ENCODE measurements around the gene SRPK2. TPM values are rescaled to one million over a fixed set of nuclear protein-coding genes. Genes with fewer than 3 reads are reported as not detected.

SRPK2 gene
- total RNA-seq, 2 donors from 2014 or later, result 26.5 to 28.9 TPM

DNA sequence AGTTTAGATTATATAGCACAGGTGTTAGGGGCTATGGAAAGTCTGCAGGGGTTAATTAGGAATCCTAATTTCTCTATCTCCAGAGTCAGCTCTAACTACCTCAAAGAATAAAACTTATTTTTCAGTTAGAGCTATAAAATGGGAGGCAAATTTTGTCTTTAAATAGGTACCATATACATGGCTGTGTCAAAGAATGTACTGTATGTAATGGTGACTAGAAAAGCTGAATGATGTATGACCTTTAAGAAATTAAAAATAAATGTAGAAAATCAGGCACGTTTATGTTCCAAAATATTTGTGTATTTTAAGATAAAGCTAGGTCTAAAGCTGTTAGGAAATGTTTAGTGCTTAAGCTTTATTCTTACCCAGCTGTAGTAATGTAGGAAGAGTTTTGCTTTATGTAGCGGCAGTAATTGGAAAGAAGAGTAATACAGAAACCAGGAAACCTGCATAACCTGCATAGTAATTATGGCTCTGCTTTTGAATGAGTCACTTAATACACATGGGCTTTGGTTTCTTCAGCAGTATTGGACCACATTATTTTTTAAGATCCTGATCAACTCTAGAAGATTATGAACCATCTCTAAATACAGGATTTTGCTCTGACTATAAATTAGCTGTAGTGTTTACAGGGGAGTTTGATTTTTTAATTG is 289.7 kb downstream of the SRPK2 start:
- DNase-seq (no peak), ATAC-seq (no peak)
- intact Hi-C loops (cut with DNase I), result no loop called here

- ATAC-seq, result peak in 1 of 2 donors; percentile 22
- intact Hi-C loops (cut with DNase I), result no loop called here
- no peak for DNase-seq
Measured at GRCh38 chr7:105097619-105098018, 291.1 kb downstream of the SRPK2 start.

DNA sequence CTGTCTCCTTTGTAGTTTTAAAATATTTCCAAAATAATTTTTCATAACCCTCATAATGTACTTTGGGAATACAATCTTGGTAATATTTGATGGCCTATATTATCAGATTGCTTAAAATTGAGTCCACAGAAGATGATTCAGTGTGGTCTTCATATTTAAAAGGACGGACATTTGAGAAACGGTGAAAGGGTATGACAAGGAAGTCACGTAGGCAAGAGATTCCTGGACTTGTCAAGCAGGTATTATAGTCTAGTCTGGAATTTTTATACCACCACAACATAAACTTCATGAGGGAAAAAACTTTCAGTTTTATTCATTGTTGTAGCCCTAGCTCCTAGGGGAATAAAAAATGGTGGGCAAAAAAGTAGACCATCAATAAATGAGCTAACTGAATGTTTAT is 292.4 kb downstream of the SRPK2 start:
- intact Hi-C loops (cut with DNase I), result no loop called here
- DNase-seq (no peak), ATAC-seq (no peak)

DNA sequence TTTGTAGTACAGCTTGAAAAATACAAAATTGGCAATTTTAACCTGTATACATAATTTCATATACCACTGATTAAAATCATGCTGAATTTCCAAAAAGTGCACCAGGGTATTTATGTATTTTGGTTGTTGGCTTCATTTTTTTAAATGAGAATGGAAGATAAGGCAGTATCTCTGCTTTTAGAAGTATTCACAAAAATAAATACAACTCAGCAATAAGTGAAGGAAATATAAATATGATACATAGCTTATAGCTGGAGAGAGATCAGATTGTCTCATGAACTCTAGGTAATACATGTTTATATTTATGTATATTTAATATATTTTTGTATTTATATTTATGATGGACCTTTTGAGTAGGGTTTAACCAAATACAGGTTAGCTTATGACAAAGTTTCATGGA is 293.8 kb downstream of the SRPK2 start:
- ATAC-seq, result no peak
- DNase-seq, result no peak
- intact Hi-C loops (cut with DNase I), result no loop called here

- ATAC-seq (no peak), DNase-seq (no peak)
- intact Hi-C loops (cut with DNase I), result no loop called here
Measured at GRCh38 chr7:105088456-105088855, 300.3 kb downstream of the SRPK2 start.

GRCh38 chr7:105087981-105088380 is 300.7 kb downstream of the SRPK2 start:
- DNase-seq, result no peak
- intact Hi-C loops (cut with DNase I), result no loop called here
- no peak for ATAC-seq

DNA sequence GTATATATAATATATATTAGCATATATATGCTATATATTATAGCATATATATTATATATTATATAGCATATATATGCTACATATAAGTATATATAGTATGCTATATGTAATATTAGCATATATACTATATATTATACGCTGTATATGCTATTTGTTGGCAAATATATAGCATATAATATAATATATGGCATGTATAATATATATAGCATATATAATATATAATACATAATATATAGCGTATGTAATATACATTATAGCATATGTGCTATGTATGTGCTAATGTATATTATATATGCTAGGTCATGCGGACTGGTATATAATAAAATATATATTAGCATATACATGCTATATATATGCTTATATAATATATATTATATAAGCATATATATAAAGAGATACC is 301.9 kb downstream of the SRPK2 start:
- no peak for DNase-seq
- intact Hi-C loops (cut with DNase I), result no loop called here
- ATAC-seq, result no peak

DNA sequence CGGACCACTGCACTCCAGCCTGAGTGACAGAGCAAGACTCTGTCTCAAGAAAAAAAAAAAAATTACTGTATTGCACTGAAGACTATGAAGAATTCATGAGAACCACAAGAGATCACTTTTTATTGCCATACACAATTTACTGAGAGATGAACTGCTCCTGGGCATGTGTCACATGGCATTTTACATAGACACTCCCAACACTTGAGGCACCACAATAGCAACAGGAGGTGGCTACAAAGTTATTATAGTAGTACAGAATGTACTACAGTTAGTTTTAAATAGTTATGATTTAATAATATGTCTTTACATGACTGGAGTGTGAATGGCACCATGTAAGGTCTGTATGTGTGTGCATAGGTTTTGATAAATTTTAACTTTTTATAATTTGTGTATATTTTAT is 304.1 kb downstream of the SRPK2 start:
- DNase-seq, result no peak
- peak in 1 of 2 donors; percentile 63 for ATAC-seq
- intact Hi-C loops (cut with DNase I), result no loop called here

DNA sequence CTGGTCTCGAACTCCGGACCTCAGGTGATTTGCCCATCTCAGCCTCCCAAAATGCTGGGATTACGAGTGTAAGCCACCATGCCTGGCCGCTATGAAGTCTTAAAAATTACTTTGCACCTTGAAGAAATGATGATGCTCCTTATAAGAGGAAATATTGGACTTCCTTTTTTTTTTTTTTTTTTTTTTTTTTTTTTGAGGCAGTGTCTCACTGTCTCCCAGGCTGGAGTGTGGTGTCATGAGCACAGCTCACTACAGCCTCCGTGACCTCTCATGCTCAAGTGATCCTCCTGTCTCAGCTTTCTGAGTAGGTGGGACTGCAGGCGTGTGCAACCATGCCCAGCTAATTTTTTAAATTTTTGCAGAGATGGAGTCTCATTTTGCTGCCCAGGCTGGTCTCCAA is 309.4 kb downstream of the SRPK2 start:
- peak in 1 of 2 donors; percentile 21 for ATAC-seq

DNA sequence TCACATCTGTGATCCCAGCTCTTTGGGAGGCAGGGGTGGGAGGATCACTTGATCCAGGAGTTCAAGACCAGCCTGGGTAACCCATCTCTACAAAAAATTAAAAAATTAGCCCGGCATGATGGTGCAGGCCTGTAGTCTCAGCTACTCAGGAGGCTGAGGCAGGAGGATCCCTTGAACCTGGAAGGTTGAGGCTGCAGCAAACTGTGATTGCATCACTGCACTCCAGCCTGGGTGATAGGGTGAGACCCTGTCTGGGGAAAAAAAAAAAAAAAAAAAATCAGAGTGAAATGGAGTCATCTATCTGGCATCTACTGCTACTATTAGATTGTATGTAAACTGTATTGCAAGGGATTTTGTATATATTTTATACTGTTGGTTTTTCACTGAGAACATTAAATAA is 315.6 kb downstream of the SRPK2 start:
- intact Hi-C loops (cut with DNase I), result loop anchor here in 1 of 2 donors (10.0 kb wide), 1 partner anchor 48 kb away; no protein-coding TSS in a partner anchor
- ATAC-seq (no peak), DNase-seq (no peak)

More for the DNA sequence above, 309.4 kb downstream of the SRPK2 start:
- DNase-seq, result no peak
- intact Hi-C loops (cut with DNase I), result loop anchor here in 1 of 2 donors (10.0 kb wide), 1 partner anchor 55 kb away; no protein-coding TSS in a partner anchor

DNA sequence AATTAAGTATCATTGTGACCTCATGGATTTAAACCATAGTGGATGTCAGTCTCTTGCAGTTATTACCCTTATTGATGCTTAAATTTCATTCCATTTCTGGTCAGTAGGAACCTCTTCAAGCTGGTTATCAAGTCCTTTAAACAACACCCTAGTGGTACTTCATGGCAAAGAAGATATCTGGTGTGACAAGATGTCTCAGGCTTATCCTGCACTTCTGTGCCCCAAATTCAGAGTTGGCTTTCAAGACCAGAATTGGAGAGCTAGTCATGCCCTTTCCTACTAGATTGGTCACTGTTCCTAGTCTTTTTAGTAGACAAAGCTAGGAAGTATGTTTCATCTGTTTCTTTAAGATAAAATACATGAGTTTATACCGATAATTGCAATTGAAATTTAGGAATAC is 319.8 kb downstream of the SRPK2 start:
- DNase-seq, result no peak
- no peak for ATAC-seq
- intact Hi-C loops (cut with DNase I), result loop anchor here in 1 of 2 donors (5.0 kb wide), 1 partner anchor 38 kb away; no protein-coding TSS in a partner anchor

- no peak for ATAC-seq
Measured at GRCh38 chr7:105067691-105068090, 321.0 kb downstream of the SRPK2 start.

More at GRCh38 chr7:105067691-105068090, 321.0 kb downstream of the SRPK2 start:
- intact Hi-C loops (cut with DNase I), result loop anchor here in 1 of 2 donors (5.0 kb wide), 1 partner anchor 40 kb away; no protein-coding TSS in a partner anchor
- DNase-seq, result no peak

Other genes starting within 250 kb of the SRPK2 start
- 10 to 100 TPM in 1 of 2 donors, 1 to 10 TPM in 1; 4.3 to 10.7 TPM for gene PUS7, start 133.3 kb upstream of the SRPK2 start, total RNA-seq
- 10 to 100 TPM; 11.8 to 13.8 TPM for gene RINT1, start 143.3 kb upstream of the SRPK2 start, total RNA-seq
- gene EFCAB10, start 192.6 kb upstream of the SRPK2 start, total RNA-seq, result not detected